ENCODE measurements around the gene ERCC4. TPM values are rescaled to one million over a fixed set of nuclear protein-coding genes. Genes with fewer than 3 reads are reported as not detected.

ERCC4 gene
- polyA plus RNA-seq, 1 of the 3 experiments (the other 2 are of a cell fraction) = 1.8 TPM

DNA sequence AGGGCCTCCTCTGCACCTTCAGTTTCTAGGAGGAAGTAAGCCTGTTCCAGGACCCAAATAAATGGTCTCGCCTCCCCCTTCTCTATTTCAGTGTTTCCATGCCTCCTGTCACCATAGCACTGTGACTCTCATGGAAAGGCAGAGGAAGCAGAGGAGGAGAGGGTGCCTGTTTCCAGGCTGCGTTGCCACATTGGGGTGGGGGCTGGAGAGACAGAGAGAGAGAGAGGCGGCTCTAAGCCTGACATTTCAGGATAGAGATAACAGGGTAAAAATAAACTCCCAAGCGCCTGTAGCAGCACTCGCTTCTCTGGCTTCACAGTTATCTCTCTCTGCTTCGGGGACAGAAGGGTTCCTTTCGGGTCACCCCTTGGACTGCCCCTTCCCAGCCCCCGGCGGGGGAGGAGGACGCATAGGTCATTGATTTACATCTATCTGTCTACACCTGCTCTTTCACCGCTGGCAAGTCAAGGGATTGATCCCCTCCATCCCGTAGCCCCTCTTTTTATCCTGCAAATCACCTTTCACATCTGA, 80.0 kb downstream of the ERCC4 start (continued):
- no peak for TF ChIP-seq REST (IDR thresholded peaks at IDR 0.05; ENCODE audit: low read depth, low read length)
- TF ChIP-seq ELF1 (IDR thresholded peaks at IDR 0.05) = no peak
- no peak for TF ChIP-seq NRF1 (IDR thresholded peaks at IDR 0.05; ENCODE audit: low read depth, low read length)
- no peak for TF ChIP-seq IRF3 (IDR thresholded peaks at IDR 0.05; ENCODE audit: low read depth, low read length)
- no peak for TF ChIP-seq ZBTB33 (IDR thresholded peaks at IDR 0.05; ENCODE audit: borderline replicate concordance, low read depth)

GRCh38 chr16:14001521-14001920, 81.6 kb downstream of the ERCC4 start:
- DNase-seq = no peak
- H3K9me2 ChIP-seq = no peaks in the 10 kb centered on the region
- H2AFZ ChIP-seq (ENCODE audit: low read depth) = no peak overlapping the region
- TF ChIP-seq, protein P1, sequence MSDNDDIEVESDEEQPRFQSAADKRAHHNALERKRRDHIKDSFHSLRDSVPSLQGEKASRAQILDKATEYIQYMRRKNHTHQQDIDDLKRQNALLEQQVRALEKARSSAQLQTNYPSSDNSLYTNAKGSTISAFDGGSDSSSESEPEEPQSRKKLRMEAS (IDR thresholded peaks at IDR 0.05; ENCODE audit: low read depth) = no peak
- TF ChIP-seq NFIC (IDR thresholded peaks at IDR 0.05; ENCODE audit: borderline replicate concordance) = no peak
- TF ChIP-seq JUND (IDR thresholded peaks at IDR 0.05) = no peak
- no peak for TF ChIP-seq YY1 (IDR thresholded peaks at IDR 0.05; ENCODE audit: low read depth)
- no peak for TF ChIP-seq FOXM1 (IDR thresholded peaks at IDR 0.05; ENCODE audit: low read depth)
- TF ChIP-seq ELF1 (IDR thresholded peaks at IDR 0.05) = no peak
- TF ChIP-seq MEF2A (IDR thresholded peaks at IDR 0.05; ENCODE audit: borderline replicate concordance, low read depth) = no peak
- TF ChIP-seq FOSL2 (IDR thresholded peaks at IDR 0.05; ENCODE audit: borderline replicate concordance, low read depth) = no peak
- CTCF ChIA-PET = interaction anchor here (0.7 to 1.4 kb wide), 3 partner anchors 78 to 82 kb away, joined by 3 read pairs; partner anchors contain the start of gene ERCC4
- no peak overlapping the region for H3K9ac ChIP-seq
- no peak overlapping the region for H3K4me2 ChIP-seq
- peaks cover 0 to 11% of the 10 kb centered on the region in 2 experiments; a peak in 1 of 4 replicates for H3K4me1 ChIP-seq (ENCODE audit: control insufficient read depth in 1 of 2, insufficient read depth in 2 of 2, low read depth in 1 of 2, low read length in 1 of 2)
- no peaks in the 10 kb centered on the region; the same call in 1 of the 2 replicates for H3K27me3 ChIP-seq (ENCODE audit: insufficient read depth)
- POLR2A ChIA-PET = no interaction called here
- no peaks in the 10 kb centered on the region for H3K36me3 ChIP-seq (replicated peaks in 1 of 2; ENCODE audit: control insufficient read depth in 1 of 2, insufficient read depth in 2 of 2, low read length in 1 of 2)
- H3K4me3 ChIP-seq (ENCODE audit: low read depth in 2 of 2, low read length in 1 of 2) = no peak overlapping the region
- H3K27ac ChIP-seq (ENCODE audit: low read depth in 2 of 2, low read length in 1 of 2) = no peak overlapping the region
- H4K20me1 ChIP-seq (ENCODE audit: insufficient read depth) = no peaks in the 10 kb centered on the region
- no peaks in the 10 kb centered on the region for H3K79me2 ChIP-seq (ENCODE audit: insufficient read depth)
- no peaks in the 10 kb centered on the region for H3K9me3 ChIP-seq
- H3F3A ChIP-seq (replicated peaks; ENCODE audit: insufficient read depth) = no peaks in the 10 kb centered on the region
- 81% methylated on average over 10 of the region's 10 CpGs for WGBS (ENCODE audit: low lambda C conversion rate)

Other genes starting within 250 kb of the ERCC4 start
- gene MRTFB, start 151.2 kb downstream of the ERCC4 start, polyA plus RNA-seq (2012; rRNA removed) = 3.3 and 4.6 TPM in 2 replicates

All from SK-N-SH (cell line).